Psoas muscle (tissue), 8 donors: ENCODE data around the gene TNS2. TPM values are rescaled to one million over a fixed set of nuclear protein-coding genes. Genes with fewer than 3 reads are reported as not detected.

Experiments used
- ATAC-seq, 4 donors: fragments of 200-7000 bp; cut with Tn5 transposase; one replicate each; pipeline ENCODE4 v1.9.1; 2020; ENCODE audit warnings: moderate library complexity in 3 of 4, mild to moderate bottlenecking in 2 of 4
- DNase-seq, 2 donors: peaks; one replicate each; pipeline ENCODE4 v3.0.0-alpha.2; 2020
- H3K27ac ChIP-seq: fragments of 200-600 bp; one replicate; pipeline ENCODE4 v1.8.0; 2022
- H3K27me3 ChIP-seq, 3 donors: fragments of 200-600 bp in 1 of 3; one replicate each; pipeline versions ENCODE4 v1.6.1 to v1.8.0; 2013 to 2022; ENCODE audit warnings: low read length in 2 of 3, mild to moderate bottlenecking in 2 of 3, moderate library complexity in 1 of 3; ENCODE audit not compliant: insufficient read depth in 3 of 3
- H3K36me3 ChIP-seq, 2 donors: fragments of 200-600 bp in 1 of 2; one replicate each; pipeline versions ENCODE4 v1.6.1 to v1.8.0; 2013 to 2022; ENCODE audit warnings: low read depth in 1 of 2, mild to moderate bottlenecking in 1 of 2, moderate library complexity in 1 of 2; ENCODE audit not compliant: insufficient read depth in 1 of 2
- H3K4me1 ChIP-seq: fragments of 200-600 bp; one replicate; pipeline ENCODE4 v1.8.0; 2022
- H3K4me3 ChIP-seq: fragments of 200-600 bp; one replicate; pipeline ENCODE4 v1.8.0; 2022; ENCODE audit warnings: mild to moderate bottlenecking
- H3K9me3 ChIP-seq: fragments of 200-600 bp; one replicate; pipeline ENCODE4 v1.8.0; 2022
- CTCF ChIP-seq: fragments of 200-600 bp; IDR thresholded peaks from one replicate; pipeline ENCODE4 v1.8.0; 2022; ENCODE audit warnings: antibody characterized with exemption
- WGBS, 3 donors: extraction: QIAGEN DNeasy Blood & Tissue Kit; methylation state at CpG; one replicate each; pipeline versions ENCODE4 v1.1.6 to v1.1.7; 2013; 5-methylcytosine and 5-hydroxymethylcytosine counted together
- intact Hi-C, 2 donors: fragments of 100-400 bp; cut with DNase I; formaldehyde crosslinking; loops; one replicate each; pipeline versions ENCODE4 v1.11.0 to v1.14.2; 2022
- polyA plus RNA-seq, 3 donors: library from polyadenylated mRNA; stranded (reverse); fragments of 200-250 nt; gene quantifications; one replicate each; pipeline ENCODE4 v1.2.3, GENCODE V29; 2013
- total RNA-seq, 4 donors: library from RNA; stranded (reverse); fragmentation: NEBNext Ultra II Directional in 2 of 4; extraction: Animal tissue kit (Norgen Biotek cat#: 25700) in 2 of 4; gene quantifications; one replicate each; pipeline versions ENCODE4 v1.2.1 to v1.2.4, GENCODE V29; 2021 to 2023
- donor health status: healthy with polysubstance abuse.
- donor health status: DM: no; HTN: no; CAD: no; lungs with moderate emphysema.
- donor health status: Bipolar disorder and iron deficiency.
- donor health status: healthy.
- donor health status: DM: yes; HTN: yes; CAD: no.
- donor health status: DM: no; HTN: no; CAD: no.
- donor health status: DM: no; HTN: no; CAD: no.
- donor health status: DM: yes; HTN: yes; CAD: no.

TNS2 gene
- total and polyA plus RNA-seq, 7 donors = 37.7 to 132 (median 48.9) TPM

DNA sequence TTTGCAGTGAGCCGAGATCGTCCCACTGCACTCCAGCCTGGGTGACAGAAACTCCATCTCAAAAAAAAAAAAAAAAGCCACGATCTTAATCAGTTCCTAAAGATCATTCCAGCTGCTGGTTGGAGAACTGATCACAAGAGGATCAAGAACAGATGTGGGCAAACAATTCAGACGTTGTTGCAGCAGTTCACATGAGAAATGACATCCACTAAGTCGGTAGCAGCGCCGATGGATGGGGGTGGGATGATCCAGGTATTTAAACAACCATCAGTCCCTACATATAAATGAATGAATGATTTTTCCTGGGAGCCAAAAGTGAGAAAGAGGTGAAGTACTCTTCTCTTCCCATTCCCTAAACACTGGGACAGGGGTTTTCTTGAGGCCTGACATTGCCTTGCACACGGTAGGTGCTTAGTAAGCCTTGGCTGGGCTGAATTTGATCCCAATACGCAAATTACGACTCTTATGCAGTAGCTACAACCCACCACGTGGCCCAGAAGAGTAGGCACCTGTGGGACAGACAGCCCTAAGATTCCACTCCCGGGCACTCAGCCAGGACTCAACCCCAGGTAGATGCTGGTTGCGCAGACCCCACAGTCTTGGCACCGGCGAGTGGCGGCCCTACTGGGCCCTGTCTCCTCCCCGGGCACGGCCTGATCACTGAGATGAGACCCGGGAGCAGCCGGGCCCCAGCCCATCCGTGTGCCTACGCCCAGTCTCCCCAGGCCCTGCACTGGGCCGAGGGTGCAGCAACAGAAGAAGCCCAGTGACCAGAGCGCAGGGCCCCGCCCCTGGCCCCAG, 28.8 kb downstream of the TNS2 start:
- intact Hi-C loops = no loop called here
- peak in 3 of 4 donors; percentile 1 to 65 (median 48) for ATAC-seq
- peak overlapping the region; percentile 80 for H3K27ac ChIP-seq
- no peak for DNase-seq
- peaks cover 16% of the 10 kb centered on the region for H3K4me1 ChIP-seq
- H3K27me3 ChIP-seq = no peaks in the 10 kb centered on the region
- H3K36me3 ChIP-seq = peaks cover 0 to 41% of the 10 kb centered on the region in 2 donors
- peak overlapping the region; percentile 80 for H3K4me3 ChIP-seq
- TF ChIP-seq CTCF = no peak
- no peaks in the 10 kb centered on the region for H3K9me3 ChIP-seq
- 14 to 20% (median 14%) methylated on average over 23 to 25 of the region's 25 CpGs for WGBS, 3 donors

GRCh38 chr12:53079226-53080117, 29.6 kb downstream of the TNS2 start, which contains the start of gene SPRYD3:
Gene SPRYD3 (minus strand): TSS chr12:53079390. CDS start chr12:53079333, 57 bp downstream.
- peak; percentile 100 for ATAC-seq
- Histone ChIP-seq H3K36me3 (peaks cover 0 to 33% of the 10 kb centered on the region in 2 donors), H3K27me3 (no peaks in the 10 kb centered on the region), H3K27ac (peak within 1 kb of the TSS; percentile 80), H3K4me3 (peak within 1 kb of the TSS; percentile 80), H3K9me3 (no peaks in the 10 kb centered on the region), H3K4me1 (peaks cover 9% of the 10 kb centered on the region)
- no peak for TF ChIP-seq CTCF
- DNase-seq = peak; percentile 97 to 98
- intact Hi-C loops = no loop called here
- WGBS, 3 donors = 1% methylated on average over 59 to 67 of the region's 67 CpGs

DNA sequence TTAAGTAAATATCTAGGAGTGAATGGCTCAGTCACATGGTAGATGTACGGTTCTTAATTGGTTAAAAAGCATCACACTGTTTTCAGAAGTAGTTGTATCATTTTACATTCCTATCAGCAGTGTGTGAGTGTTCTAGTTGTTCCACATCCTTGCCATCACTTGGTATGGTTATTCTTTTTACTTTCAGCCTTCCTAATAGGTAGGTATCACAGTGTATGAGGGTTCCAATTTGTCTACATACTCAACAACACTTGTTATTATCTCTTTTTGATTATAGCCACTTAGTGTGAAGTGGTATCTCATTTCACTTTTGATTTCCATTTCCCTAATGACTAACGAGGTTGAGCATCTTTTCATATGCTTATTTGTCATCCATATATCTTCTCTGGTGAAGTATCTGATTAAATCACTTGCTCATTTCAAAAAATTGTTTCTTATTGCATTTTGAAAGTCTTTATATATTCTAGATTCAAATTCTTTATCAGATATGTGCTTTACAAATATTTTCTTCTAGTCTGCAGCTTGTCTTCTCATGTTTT, 32.8 kb downstream of the TNS2 start:
- 67 to 86% (median 67%) methylated on average over 2 of the region's 2 CpGs for WGBS, 3 donors
- Histone ChIP-seq H3K4me1 (peaks cover 8% of the 10 kb centered on the region), H3K27ac (no peak overlapping the region), H3K9me3 (peaks cover 9% of the 10 kb centered on the region), H3K4me3 (no peak overlapping the region), H3K27me3 (no peaks in the 10 kb centered on the region), H3K36me3 (peaks cover 0 to under 1% of the 10 kb centered on the region in 2 donors)
- TF ChIP-seq CTCF = no peak
- no peak for DNase-seq
- ATAC-seq = no peak
- intact Hi-C loops = no loop called here

- peaks cover 9% of the 10 kb centered on the region for H3K9me3 ChIP-seq
- 67 to 81% (median 69%) methylated on average over 3 of the region's 3 CpGs for WGBS, 3 donors
- H3K4me1 ChIP-seq = no peaks in the 10 kb centered on the region
- H3K27me3 ChIP-seq = no peaks in the 10 kb centered on the region
- H3K4me3 ChIP-seq = no peak overlapping the region
- H3K36me3 ChIP-seq = no peaks in the 10 kb centered on the region
- DNase-seq (no peak), ATAC-seq (no peak)
- no peak overlapping the region for H3K27ac ChIP-seq
- intact Hi-C loops = no loop called here
- no peak for TF ChIP-seq CTCF
Measured at GRCh38 chr12:53086361-53086760, 36.5 kb downstream of the TNS2 start.
